HG03095 (cell line): ENCODE measurements around the gene ARF3.

ENCODE experiments used
- ATAC-seq: cut with Tn5 transposase; IDR thresholded peaks from one replicate; pipeline ENCODE4 v1.9.1; 2021; ENCODE audit warnings: moderate library complexity; ENCODE audit not compliant: unreplicated experiment

ARF3 gene

DNA sequence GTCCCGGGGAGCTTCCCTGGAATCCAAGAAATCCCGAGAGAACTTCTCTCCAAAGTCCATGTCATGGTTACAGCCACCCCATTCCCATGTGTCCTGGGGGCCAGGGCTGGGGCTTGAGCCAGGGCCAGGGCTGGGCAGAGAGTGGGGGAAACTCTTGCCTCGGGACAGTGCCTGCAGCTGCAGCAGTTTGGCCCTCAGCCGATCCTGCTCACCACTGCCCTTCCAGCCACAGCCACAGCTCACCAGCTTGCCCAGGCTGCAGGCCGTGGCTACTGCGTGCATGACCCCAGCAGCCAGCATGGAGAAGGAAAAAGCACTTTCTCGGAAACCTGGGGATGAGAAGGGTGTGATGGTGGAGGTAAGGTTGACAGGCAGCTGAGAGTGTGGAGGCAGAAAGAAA lies 10.7 kb upstream of the ARF3 start:
- ATAC-seq = no peak

DNA sequence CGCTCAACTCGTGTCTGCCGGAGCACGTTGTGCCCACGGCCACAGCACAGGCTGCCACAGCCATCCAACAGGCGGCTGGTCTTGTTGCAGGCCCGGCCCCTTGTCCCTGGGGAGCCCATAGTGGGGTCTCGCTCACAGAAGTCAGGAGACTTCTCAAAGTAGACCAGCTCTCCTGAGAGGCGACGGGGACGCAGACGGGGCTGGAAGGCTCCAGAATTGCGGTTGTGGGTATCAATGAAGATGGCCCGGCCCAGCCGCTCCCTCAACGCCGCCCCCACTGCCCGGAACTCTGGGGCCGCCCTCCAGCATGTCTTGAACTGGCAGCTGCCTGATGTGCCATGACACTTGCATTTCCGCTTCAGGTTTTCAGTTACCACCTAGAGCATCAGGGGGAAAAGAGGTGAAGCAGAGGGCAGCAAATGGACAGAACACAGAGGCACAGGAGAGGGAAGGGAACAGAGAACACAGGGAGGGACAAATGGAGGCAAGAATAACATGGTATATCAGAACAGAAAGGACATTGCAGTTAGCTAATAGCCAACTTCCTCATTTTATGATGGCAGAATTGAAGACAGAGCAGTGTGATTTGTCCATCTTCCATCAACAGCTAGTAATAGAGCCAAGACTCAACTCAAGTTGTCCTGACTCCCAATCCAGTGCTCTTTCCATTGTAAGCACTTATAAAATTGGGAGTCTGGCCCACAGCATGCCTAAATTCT lies 9.0 kb upstream of the ARF3 start:
- ATAC-seq = no peak

DNA sequence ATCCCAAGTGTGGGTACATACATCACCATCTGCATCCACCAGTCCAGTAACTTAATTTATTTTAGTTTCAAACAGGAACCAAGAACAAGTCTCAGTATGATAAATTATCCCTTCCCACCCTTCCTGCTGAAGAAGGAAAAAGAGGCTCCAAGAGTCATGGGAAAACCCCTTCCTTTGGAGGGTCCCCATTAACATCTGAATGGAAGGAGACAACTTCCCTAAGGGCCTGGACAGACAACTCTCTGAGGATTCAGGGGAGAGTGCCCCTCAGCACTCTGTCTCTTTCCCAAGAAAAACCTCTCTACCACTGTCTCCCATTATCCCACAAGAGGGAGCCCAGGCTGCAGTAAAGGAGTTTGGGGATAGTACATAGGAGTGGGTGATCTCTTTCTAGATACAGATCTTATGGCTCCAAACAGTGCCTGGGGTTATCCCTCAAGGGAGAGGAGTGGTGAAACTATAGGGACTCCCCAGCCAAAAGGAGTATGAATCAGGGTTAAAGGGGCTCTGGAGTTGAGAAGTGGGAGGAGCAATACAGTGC lies 8.1 kb upstream of the ARF3 start:
- no peak for ATAC-seq

DNA sequence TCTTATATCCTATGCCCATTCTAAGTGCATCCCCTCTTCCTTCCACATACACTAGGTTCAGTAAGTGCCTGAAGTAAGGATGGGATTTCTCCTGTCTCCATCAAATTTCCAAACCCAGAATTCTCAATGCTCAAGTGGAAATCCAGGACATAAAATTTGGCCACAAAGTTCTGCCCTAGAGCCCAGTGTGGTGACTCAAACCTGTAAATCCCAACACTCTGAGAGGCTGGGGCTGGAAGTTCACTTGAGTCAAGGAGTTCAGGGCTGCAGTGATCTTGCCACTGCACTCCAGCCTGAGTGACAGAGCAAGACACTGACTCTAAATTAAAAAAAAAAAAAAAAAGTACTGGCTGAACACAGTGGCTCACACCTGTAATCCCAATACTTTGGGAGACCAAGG lies 4.5 kb upstream of the ARF3 start:
- ATAC-seq = no peak

DNA sequence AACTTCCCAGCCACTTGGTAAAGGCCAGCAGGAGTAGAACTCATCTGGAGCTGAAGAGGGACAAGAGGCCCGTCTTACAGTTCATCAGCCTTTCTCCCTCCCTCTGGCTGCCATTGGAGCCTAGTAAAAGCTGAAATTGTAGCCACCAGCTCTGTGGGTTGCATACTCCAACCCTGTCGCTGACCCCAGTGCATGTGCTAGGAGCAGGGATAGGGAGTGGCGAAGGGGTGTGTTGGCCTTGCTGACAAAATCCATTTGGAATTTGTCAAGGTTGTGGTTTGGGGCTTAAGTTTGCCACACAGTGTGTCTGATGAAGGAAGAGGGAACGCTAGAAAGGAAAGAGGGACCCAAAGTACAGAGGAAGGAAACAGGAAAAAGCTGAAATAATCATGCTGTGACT lies 4.0 kb upstream of the ARF3 start:
- ATAC-seq = no peak

DNA sequence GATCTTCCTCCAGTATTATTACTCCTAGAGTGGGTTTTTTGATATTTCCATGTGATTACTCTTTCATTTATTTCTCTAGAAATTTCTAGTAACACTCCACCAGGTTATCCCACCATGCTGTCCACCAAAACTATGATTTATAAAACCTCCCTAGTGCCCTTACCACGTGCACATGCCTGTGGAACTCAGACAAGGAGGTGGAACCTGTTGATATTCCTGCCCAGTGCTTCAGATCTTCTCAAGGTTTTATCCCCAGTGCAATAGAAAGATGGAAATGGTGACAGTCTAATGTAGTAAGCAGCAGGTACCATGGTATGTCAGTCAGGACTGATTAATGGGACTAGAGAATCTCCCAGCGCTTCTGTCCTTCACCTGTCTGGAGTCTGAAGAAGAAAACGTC lies 3.5 kb upstream of the ARF3 start:
- ATAC-seq = no peak

DNA sequence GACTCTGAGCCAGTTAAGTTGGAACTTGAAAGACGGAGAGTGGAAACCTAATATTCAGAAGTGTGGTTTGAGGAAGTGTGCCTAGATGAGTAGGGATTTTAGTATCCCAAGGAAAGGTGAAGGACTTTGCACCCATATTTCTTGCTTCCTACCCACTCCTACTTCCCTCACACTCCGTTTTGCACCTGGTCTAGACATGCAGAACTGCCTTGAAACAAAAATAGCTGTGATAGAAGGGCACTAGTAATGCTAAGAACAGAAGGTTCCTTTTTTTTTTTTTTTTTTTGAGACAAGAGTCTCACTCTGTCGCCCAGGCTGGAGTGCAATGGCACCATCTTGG lies 732 bp upstream of the ARF3 start:
- no peak for ATAC-seq

DNA sequence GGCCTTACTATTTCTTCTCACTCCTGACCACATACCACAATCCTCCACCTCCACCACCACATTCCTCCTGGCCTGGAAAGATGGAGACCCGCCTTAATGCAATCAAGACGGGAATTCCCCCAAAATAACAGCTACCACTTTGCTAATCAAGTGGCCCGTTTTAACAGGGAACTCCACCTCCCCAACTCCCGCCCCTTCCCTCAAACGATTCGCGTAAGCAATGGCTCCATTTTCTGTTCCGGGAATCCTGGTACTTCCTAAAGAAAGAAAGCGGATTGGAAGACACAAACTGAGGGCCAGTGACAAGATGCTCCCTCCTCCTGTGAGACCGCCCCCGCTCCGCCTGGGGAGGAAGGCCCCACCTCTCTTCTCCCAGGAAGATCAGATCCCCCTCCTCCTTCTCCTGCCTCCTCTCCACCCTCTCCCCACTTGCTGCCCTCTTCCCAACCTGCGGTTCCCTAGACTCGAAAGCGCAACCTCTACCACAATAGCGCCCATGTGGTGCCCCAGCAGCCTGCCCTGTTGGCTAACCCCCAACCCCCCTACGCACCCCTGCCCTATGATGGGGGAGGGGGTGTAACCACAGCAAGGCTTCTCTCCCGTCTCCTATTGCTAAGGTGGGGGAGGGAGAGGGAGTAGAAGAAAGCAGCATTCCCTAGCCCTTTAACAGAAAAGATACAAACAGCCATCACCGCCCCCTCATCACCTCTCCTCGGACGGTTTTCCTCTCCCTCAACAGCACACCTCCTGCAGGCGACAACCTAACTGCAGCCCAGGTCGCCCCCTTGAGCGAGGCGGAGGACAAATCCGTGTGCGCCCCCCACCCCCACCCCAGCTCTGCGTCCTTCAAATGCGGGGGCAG lies 777 bp downstream of the ARF3 start:
- ATAC-seq = peak; percentile 11

DNA sequence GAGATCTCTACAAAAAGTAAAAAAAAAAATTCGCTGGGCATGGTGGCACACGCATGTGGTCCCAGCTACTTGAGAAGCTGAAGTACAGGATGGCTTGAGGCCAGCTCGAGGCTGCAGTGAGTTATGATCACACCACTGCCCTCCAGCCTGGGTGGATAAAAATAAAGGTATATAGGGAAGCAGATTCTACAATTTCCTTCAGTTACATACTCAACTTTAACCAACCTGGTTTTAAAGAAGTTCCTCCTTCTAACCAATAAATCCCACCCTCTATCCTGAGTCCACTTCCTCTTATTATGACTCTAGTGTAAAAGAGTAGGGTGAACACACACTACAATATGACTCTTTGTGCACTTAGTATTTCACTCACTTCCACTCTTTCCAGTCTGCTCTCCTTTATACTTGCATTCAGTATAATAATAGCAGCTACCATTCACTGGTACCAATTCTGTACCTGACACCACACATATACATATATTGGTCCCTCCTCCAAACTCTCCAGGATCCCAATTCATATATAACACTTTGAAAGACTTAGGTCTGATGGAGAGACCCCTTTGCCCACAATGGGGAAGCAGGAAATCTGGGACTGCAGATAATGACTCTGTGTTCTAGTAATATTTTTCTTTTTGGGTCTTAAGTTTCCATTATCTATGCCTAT lies 2.3 kb downstream of the ARF3 start:
- ATAC-seq = no peak

DNA sequence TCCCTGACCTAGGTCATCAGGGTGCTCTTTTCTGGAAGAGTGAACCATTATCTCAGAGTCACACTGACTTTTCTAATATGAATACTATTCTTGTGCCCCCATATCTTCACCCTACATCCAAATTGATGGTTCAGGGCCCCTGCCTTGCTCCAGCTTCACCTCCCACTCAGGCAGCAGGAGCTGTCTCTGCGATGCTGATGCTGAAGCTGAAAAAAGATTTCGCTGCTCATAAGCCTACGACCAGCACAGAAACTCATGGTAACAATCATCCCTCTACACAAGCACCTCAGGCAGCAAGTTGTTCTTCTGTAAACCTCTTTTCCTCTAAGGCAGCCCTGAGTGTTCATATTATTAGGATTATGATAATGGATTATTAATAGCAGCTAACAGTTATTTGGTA lies 3.2 kb downstream of the ARF3 start:
- no peak for ATAC-seq

DNA sequence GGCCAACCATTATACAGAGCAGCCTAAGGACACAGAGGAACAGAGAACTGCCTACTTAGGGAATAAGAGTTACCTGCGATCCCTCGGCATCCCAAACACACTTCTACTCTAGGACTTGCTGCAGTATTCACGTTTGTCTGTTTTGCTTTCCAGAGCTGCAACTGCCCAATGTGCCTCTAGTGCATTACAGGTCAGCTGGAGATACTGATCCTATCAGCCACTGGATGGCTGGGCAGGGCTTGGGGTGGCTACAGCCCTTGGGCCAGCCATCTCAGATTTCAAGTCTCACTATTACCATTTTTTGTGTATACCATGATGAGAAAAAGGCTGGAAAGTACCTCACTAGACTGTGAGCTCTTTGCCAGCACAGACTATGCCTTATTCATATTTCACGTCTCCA lies 4.6 kb downstream of the ARF3 start:
- no peak for ATAC-seq

DNA sequence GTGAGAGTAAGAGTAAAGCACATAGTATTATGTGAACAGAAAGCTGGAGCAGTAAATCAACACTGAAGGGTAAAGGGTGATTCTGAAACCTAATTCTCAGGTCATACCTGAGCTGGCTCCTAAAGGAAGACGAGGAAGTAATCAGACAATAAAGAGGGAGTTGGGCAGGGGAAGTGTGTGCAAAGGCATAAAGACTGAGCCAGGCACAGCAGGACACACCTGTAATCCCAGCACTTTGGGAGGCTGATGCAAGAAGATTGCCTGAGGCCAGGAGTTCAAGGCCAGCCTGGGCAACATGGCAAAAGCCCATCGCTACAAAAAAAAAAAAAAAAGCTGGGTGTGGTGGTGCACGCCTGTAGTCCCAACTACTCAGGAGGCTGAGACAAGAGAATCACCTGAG lies 9.6 kb downstream of the ARF3 start:
- no peak for ATAC-seq

DNA sequence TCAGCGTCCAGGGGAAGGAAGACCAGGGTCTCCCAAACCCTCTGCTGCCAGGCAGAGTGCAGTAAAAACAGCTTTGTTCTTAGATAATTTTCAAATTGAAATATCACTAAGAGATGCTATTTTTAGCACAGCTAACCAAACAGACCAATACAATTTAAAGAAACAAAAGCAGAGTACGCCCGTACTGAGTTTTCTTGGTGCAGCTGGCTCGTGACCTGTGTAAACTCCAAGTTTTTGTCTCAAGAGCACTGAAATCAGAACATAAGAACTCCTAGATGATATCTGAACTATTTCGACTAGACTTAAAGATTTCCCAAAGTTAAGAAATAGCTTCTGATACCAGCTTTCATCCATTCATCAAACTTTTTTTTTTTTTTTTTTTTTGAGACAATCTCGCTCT lies 10.3 kb downstream of the ARF3 start:
- no peak for ATAC-seq

DNA sequence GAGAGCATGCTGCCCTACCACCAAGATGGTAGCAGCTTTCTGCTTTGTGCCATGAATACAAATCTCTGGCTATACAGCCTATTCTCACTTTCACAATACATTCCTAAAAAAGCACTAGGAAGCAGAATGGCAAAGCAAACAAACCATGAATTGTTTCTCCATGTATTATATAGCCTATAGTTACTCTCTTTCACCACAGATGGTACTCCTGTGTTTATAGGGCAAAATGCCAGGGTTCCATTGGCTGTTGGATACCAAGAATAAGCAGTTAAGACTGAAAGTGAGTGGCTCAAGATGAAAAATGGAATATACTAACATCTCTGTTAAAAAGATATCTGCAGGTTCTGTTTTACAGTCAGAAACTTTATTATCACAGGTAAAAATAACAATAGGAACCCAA lies 11.1 kb downstream of the ARF3 start:
- ATAC-seq = no peak

DNA sequence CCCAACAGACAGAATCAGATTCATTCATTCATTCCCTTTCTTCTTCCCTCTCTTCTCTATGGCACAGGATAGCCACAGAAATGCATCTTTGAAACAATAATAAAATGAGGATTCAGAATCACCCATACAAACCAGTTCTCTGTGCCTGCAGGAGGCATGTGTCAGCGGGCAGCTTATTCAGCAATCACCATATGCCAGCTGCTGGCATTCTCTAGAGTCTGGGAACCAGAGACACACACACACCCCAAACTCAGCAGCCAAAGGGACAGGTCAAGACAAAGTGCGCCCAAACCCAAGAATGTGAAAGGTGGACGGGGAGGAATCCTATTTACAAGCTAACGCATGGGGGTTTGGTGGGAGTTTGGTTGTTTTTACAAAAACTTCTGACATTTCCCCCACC lies 14.1 kb downstream of the ARF3 start:
- ATAC-seq = no peak

DNA sequence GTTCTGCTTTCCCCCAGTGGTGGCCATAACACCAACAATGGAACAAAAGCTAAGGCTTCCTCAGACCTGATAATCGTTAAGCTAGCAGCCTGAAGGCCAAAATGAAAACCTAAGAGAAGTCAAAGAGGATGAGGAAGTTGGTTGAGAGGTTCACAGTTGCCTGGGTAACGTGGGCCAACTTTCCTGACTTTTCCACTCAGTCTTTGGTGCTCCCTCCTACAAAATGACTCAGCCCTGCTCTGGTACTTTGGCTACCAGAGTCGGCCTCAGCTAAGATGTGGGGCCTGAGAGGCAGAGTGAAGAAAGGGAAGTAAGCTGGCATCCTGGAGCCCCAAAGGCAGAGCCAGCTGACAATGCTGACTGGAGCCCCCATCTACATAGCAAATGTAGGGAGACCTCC lies 17.1 kb downstream of the ARF3 start:
- ATAC-seq = no peak

DNA sequence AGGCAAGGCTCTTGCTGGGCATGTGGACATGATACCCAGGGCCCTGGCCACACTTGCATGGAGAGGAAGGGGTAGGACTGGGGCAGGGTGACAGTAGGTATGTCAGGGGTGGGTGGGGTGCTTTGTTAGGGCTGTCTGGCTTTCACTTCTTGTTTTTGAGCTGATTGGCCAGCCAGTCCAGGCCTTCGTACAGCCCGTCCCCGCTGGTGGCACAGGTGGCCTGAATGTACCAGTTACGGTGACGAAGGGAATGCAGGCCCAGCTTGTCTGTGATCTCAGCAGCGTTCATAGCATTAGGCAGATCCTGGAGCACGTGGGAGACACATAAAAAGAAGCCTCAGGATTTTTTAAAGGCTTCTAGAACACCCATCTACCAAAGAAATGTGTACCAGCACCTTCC lies 18.5 kb downstream of the ARF3 start:
- ATAC-seq = no peak

DNA sequence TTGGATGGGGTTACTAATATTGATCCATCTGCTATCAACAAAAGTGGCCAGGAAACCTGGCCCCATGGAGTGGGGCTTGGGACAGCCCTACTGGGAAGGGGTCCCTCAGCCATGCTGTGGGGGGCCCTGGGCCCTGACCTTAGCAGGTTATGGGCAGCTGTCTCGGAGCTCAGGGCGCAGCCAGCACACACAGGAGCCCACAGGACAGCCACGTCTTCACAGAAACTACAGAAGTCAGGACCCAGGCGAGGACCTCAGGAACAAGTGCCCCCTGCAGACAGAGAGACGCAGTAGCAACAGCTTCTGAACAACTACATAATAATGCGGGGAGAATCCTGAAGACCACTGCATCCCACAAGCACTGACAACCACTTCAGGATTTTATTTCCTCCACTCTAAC lies 20.1 kb downstream of the ARF3 start:
- ATAC-seq = no peak

DNA sequence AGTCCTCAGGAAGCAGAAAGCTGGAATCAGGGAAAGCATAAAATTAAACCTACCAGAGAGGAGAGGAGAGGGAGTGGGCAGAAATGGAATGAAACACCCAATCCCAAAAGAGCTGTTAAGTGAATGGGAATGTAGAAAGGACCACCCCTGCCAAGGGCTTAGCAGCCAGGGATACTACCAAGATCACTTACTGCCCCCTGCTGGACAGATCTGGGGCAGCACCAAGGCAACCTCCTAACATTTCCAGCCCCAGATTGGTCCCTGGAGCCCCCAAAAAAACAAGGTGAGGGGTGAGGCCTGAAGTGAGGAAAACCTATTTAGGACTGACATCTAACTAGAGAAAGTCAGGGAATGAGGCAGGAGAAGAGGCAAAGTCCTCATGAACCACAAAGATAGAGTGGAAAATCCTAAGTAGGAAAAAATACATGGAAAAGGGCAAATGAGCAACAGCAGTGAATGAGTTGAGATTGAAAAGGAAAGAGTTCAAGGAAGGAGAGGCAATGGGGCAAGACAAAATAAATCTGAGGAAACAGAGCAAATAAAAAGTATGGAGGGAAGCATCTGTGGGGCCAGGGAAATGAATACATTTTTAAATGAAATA lies 20.8 kb downstream of the ARF3 start:
- ATAC-seq = no peak

DNA sequence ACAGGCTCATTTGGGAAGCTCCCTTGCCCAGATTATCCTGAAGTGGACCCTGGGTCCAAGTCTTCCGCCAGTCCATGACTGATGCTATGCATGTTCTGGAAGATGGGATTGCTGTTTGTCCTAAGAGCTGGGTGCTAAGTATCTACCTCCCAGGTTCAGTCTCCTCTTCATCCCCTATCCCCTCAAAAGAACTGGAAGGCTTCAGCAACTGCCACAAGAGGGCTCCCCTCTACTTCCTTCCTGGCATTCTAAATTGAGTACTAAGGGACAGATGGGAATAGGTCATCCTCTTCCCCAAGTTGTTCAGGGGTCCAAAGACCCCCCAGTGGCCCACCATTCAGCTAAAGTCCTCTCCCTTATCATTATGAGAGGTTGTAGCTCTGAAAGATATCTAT lies 23.0 kb downstream of the ARF3 start:
- no peak for ATAC-seq

DNA sequence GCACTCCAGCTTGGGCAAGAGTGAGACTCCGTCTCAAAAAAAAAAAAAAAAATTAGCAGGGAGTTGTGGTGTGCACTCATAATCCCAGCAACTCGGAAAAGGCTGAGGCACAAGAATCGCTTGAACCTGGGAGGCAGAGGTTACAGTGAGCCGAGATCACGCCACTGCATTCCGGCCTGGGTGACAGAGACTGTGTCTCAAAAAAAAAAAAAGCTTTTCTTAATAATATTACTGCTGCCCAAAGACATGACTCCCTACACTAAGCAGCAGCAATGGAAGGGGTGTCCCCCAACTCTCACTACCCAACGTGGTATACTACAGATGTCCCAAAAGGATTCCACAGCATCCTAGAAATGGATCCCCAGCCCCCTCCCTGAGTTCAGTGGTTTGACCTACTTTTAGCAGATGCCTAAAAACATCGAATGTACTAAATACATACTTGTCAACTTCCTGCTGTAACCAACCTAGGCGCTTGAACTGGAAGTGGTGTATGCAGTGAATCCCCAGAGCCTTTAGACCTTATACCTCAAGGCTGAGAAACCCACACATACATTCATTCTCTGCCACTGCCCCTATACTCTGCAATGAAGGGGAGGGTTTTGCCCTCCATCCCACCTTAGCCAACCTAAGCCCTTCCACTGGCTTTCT lies 23.5 kb downstream of the ARF3 start:
- no peak for ATAC-seq
